GM13976 (cell line): Measurements from ENCODE around the gene PBX1.

Experiments used
- DNase-seq: peaks from one replicate; pipeline ENCODE4 v3.0.0; 2012; ENCODE audit warnings: low spot score
- CTCF ChIP-seq: IDR thresholded peaks from 2 replicates; pipeline ENCODE4 v1.5.1; 2012; ENCODE audit warnings: borderline replicate concordance, mild to moderate bottlenecking; ENCODE audit not compliant: insufficient read depth; ENCODE audit errors: extremely low read depth, missing control alignments, control extremely low read depth
- in situ Hi-C: fragments of 300-500 bp; cut with MboI; formaldehyde crosslinking; loops from one replicate; pipeline ENCODE4 v1.12.0; 2022; ENCODE audit warnings: low sequenced_read_pairs, mixed read lengths, inconsistent platforms; ENCODE audit not compliant: unreplicated experiment

Gene PBX1

GRCh38 chr1:164842870-164843269 is 283.9 kb downstream of the PBX1 start:
- TF ChIP-seq CTCF, result no peak
- in situ Hi-C loops, result no loop called here
- DNase-seq, result no peak

GRCh38 chr1:164843743-164844500 is 284.9 kb downstream of the PBX1 start:
- no peak for TF ChIP-seq CTCF
- DNase-seq, result no peak
- in situ Hi-C loops, result no loop called here

- in situ Hi-C loops, result no loop called here
- no peak for DNase-seq
- no peak for TF ChIP-seq CTCF
These were observed 288.0 kb downstream of the PBX1 start for GRCh38 chr1:164846731-164847691.

GRCh38 chr1:164853146-164853545 is 294.2 kb downstream of the PBX1 start:
- DNase-seq, result no peak
- in situ Hi-C loops, result no loop called here
- TF ChIP-seq CTCF, result no peak

- no peak for DNase-seq
- in situ Hi-C loops, result no loop called here
- no peak for TF ChIP-seq CTCF
These were observed 296.8 kb downstream of the PBX1 start for GRCh38 chr1:164855716-164856329.

- no peak for DNase-seq
- in situ Hi-C loops, result no loop called here
- no peak for TF ChIP-seq CTCF
These were observed 297.4 kb downstream of the PBX1 start for GRCh38 chr1:164856381-164856780.
